NCI-H524 (cell line): ENCODE results near the gene TWNK.
"Not testable (repeated sequence)": the region's sequence is repeated elsewhere in the genome, so short reads cannot be mapped to it uniquely, and the experiment has no call there.

ENCODE experiments used
- DNase-seq, 2 experiments: peaks; one replicate each; lab custom pipeline; 2025; lab: John Stamatoyannopoulos, UW

Gene TWNK

GRCh38 chr10:100972904-100973535 lies 14.3 kb upstream of the TWNK start:
- no peak for DNase-seq

DNA sequence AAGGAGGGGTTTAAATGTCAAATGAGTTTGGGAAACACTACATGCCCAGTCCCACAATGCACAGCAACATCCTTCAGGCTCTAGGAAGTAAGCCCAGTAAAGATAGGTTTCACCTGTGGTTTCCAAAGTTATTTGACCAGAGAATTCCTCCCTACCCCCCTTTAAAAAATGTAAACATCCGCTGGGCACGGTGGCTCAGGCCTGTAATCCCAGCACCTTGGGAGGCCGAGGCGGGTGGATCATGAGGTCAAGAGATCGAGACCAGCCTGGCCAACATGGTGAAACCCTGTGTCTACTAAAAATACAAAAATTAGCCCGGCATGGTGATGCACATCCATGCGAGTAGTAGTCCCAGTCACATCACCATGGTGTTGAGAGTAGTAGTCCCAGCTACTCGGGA lies 11.9 kb upstream of the TWNK start:
- DNase-seq = not testable (repeated sequence)

- DNase-seq = no peak
Measured at GRCh38 chr10:100976906-100977305, 10.4 kb upstream of the TWNK start.

DNA sequence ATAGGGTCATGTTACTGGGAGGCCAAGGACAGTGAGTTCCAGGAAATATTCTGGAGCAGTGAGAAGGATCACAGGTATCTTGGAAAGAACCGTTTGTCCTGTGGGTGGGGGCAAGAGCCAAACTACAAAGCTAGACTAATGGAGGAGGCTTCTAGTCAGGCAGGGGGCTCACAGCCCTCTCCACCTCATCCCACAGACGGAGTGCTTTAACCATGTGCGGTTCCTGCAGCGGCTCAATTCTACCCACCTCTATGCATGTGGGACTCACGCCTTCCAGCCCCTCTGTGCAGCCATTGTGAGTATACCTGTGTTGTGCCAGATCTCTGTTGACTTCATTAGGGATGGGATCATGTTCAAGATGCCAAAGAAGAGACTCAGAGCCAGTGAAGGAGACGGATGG lies 9.9 kb upstream of the TWNK start:
- no peak for DNase-seq

DNA sequence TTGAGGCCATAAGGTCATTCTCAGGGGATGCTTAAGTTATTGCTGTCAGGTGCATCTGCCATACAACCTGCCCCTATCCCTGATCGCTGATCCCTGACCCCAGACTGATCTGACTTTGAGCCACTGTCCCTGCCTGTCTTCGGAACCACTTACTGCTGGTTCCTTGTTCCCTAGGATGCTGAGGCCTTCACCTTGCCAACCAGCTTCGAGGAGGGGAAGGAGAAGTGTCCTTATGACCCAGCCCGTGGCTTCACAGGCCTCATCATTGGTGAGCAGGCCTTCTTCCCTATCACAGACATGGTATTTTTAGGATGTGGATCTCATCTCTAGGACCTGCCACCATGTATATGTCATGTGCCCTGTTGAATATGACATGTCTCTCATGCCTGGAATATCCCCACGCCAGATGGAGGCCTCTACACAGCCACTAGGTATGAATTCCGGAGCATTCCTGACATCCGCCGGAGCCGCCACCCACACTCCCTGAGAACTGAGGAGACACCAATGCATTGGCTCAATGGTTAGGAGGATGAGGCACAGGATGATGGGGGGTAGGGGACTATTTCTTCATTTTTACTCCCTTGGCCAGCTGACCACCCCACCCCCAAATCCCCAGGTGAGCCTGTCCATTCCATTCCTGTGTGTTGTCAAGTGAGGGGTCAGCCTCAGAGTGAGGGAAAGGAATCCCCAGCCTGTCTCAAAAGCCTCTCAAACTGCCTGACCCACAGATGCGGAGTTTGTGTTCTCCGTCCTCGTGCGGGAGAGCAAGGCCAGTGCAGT lies 9.0 kb upstream of the TWNK start:
- DNase-seq = no peak

- DNase-seq = no peak
Measured at GRCh38 chr10:100978901-100979195, 8.5 kb upstream of the TWNK start.

DNA sequence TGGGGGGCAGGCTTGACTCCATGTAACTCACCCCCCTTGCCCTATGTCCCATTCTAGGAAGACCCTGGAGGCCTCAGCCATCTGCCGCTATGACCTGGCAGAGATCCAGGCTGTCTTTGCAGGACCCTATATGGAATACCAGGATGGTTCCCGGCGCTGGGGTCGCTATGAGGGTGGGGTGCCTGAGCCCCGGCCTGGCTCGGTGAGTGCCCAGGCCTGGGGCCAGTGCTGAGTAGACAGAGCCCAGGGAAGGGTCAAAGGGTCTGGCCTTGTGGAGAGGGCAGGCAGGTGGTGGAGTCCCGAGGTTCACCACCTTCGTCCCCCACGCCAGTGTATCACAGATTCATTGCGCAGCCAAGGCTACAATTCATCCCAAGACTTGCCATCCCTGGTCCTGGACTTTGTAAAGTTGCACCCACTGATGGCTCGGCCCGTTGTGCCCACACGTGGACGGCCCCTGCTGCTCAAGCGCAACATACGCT lies 7.5 kb upstream of the TWNK start:
- DNase-seq = no peak

DNA sequence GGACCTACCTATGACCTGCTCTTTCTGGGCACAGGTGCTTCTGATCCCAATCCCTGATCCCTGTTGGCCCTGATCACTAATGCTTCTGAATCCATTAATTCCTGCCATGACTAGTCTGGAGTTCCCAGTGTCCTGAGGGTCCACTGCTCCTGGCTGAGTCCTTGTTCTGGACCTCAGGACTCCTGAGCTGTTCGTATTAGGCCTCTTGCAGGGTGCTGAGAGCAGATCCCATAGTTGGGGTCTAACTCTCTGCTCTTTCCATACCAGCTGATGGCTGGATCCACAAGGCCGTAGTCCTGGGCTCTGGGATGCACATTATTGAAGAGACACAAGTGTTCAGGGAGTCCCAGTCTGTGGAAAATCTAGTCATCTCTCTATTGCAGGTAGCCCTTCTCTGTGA lies 7.0 kb upstream of the TWNK start:
- no peak for DNase-seq

GRCh38 chr10:100980711-100981110 lies 6.6 kb upstream of the TWNK start:
- DNase-seq = no peak

DNA sequence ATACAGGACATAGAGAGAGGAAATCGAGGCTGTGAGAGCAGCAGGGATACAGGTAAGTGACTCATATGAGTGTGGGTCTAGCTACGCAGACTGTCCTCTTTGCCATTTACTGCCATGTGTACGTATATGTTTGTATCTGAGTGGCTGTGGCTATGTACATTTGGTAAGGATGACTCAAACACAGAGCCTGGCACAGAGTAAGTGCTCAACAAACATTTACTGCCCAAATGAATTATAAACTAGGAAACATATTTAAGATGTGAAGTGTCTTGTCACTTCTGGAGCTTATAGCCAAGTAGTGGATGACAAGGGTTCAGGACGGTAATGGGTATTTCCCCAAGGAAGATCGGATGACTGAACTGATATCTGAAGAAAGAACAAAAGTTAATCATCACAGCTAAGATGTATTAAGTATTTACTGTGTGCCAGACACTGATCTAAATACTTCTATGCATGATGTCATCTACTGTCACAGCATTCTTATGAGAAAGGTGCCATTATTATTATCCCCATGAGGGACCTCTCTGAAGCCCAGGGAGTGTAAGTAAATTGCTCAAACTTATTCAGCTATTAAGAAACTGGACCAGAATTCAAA lies 6.1 kb upstream of the TWNK start:
- DNase-seq = no peak

DNA sequence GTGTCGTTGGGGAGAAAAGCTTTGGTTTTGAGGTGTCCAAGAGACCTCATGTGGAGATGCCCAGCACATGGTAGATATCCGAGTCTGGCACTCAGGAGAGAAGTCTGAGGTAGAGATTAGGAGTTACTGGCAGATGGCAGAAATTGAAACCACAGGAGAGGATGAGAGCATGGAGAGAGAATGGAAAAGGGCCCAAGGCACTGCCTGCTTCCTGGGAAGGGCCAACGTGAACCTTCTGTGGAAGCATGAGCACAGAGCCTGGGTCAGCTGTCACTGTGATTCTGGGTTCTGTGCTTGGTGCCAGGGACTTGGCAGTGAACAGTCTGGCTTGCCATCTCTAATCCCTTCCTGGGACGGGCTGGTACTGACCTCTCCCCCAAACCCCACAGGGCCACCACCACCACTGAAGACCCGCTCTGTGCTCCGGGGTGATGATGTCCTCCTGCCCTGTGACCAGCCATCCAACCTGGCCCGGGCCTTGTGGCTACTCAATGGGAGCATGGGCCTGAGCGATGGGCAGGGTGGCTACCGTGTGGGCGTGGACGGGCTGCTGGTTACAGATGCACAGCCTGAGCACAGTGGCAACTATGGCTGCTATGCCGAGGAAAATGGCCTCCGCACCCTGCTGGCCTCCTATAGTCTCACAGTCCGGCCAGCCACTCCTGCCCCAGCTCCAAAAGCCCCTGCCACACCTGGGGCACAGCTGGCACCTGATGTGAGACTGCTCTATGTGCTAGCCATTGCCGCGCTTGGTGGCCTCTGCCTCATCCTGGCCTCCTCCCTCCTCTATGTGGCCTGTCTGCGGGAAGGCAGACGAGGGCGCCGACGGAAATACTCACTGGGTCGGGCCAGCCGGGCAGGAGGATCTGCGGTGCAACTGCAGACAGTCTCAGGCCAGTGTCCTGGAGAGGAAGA lies 4.2 kb upstream of the TWNK start:
- peak in 1 of 2 experiments; percentile 48 for DNase-seq

DNA sequence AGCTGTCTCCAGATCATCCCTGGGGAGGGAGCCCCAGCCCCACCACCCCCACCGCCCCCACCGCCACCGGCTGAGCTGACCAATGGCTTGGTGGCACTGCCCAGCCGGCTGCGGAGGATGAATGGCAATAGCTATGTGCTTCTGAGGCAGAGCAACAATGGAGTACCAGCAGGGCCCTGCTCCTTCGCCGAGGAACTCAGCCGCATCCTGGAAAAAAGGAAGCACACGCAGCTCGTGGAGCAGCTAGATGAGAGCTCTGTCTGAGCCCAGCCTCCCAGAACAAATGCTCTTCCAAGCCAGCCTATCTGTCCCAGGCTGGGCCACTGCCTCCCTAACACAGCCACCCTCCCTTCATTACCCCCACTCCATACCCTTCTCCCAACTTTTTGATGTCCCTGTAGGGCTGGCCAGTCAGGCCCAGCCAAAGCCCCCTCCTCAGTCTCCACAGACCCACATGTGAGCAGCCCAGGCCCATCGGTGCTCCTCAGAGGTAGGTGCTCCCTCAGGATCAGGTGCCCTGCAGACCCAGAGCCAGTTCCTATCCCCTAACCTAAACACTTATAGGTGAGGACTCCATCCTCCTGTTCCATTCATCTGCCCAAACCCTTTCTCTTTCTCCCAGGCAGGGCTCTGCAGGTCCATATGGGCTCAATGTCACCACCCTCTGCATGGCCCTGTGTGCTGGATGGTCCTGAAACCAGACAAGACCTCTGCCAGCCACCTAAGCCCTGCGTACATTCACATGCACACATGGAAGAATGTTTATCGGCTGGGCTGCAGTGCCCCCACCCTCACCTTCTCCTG lies 3.3 kb upstream of the TWNK start:
- DNase-seq = no peak

DNA sequence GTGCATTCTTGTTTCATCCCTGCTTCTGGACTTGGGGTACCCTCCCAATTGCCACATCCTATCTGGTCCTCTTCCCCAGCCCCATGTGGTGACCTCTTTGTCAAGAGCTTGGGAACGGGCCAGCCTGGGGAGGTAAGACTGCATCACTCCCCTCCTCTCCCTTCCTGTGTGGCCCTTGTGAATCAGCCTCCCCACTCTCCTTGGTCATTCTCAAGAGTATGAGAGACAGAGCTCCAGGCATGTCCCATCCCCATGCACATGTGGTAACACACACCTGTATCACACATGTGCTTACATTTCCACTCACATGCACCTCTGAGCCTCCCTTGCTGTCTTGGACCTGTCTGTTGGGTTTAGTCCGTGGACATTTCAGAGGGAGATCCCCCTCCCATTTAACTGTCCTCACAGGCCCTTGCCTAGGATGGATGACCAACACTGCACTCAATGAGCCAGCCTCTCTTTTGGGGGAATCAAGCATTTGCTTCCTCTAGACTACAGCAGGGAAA lies 2.6 kb upstream of the TWNK start:
- DNase-seq = no peak

GRCh38 chr10:100985336-100985735 lies 2.0 kb upstream of the TWNK start:
- DNase-seq = no peak

GRCh38 chr10:100986623-100986951 lies 756 bp upstream of the TWNK start:
- no peak for DNase-seq

DNA sequence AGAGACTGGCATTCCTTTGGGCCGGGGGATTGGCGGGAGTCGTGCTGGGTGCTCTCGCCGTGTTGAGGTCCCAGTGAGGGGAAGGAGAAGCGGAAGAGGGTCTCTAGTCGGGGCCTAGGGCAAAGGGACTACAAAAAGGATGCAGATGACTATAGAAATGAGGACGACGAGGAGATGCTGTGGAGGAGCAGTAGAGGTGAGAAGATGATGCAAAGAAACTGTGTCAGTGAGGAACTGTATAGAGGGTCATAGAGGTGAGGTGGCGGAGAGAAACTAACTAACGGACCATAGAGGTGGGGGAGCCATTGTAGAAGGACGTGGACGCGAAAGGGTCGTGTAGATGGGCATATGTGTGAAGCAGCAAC lies 324 bp downstream of the TWNK start:
- no peak for DNase-seq

DNA sequence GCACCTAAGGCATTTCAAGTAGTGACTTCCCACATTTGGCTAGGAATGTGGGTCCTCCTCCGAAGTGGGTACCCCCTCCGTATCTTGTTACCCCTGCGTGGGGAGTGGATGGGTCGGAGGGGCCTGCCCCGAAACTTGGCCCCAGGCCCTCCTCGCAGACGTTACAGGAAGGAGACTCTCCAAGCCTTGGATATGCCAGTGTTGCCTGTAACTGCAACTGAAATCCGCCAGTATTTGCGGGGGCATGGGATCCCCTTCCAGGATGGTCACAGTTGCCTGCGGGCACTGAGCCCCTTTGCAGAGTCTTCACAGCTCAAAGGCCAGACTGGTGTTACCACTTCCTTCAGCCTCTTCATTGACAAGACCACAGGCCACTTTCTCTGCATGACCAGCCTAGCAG lies 823 bp downstream of the TWNK start:
- no peak for DNase-seq

DNA sequence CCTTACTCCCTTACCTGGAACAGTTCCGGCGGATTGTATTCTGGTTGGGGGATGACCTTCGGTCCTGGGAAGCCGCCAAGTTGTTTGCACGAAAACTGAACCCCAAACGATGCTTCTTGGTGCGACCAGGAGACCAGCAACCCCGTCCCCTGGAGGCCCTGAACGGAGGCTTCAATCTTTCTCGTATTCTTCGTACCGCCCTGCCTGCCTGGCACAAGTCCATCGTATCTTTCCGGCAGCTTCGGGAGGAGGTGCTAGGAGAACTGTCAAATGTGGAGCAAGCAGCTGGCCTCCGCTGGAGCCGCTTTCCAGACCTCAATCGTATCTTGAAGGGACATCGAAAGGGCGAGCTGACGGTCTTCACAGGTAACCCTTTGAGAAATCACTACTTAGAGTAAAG lies 1.7 kb downstream of the TWNK start:
- no peak for DNase-seq

GRCh38 chr10:100993986-100994708 lies 6.8 kb downstream of the TWNK start:
- DNase-seq = peak in 1 of 2 experiments; percentile 18

DNA sequence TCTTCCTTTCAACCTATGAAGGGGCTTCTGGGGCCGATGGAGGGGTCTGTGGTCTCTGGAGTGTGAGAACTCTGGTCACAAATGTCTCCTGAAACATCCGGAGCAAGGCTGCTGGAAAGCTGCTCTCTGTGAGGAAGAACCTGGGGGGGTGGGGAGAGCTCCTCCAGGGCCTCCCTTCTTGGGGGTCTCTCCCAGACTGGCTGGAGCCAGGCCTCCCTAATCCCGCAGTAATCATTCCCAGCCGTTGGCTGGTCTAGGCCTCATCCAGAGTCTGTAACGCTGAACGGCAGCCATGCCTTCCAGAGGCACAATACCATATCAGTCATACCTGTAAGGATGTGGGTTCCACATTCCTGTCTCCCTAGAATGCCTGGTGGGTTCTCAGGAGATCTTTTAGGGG lies 7.8 kb downstream of the TWNK start:
- no peak for DNase-seq
